Ishikawa (cell line): ENCODE results near the gene PDE4D.

Source experiments
- CEBPB ChIP-seq: IDR thresholded peaks from 2 replicates; pipeline ENCODE4 v1.6.1; 2012
- CREB1 ChIP-seq: IDR thresholded peaks from 2 replicates; pipeline ENCODE4 v1.6.1; 2012; ENCODE audit warnings: low read depth
- EGR1 ChIP-seq: IDR thresholded peaks from 2 replicates; pipeline ENCODE4 v1.6.1; 2012
- EP300 ChIP-seq: IDR thresholded peaks from 2 replicates; pipeline ENCODE4 v1.6.1; 2012; ENCODE audit warnings: borderline replicate concordance
- FOXM1 ChIP-seq: IDR thresholded peaks from 2 replicates; pipeline ENCODE4 v1.6.1; 2012; ENCODE audit warnings: low read depth, borderline replicate concordance
- NFIC ChIP-seq: IDR thresholded peaks from 2 replicates; pipeline ENCODE4 v1.6.1; 2012
- RAD21 ChIP-seq: IDR thresholded peaks from 2 replicates; pipeline ENCODE4 v1.6.1; 2012; ENCODE audit warnings: low read depth
- TAF1 ChIP-seq: IDR thresholded peaks from 2 replicates; pipeline ENCODE4 v1.6.1; 2012; ENCODE audit warnings: low read depth, mild to moderate bottlenecking
- TCF12 ChIP-seq: IDR thresholded peaks from 2 replicates; pipeline ENCODE4 v1.6.1; 2012; ENCODE audit warnings: low read depth
- TEAD4 ChIP-seq: IDR thresholded peaks from 2 replicates; pipeline ENCODE4 v1.6.1; 2012
- YY1 ChIP-seq: IDR thresholded peaks from 2 replicates; pipeline ENCODE4 v1.6.1; 2012; ENCODE audit warnings: low read depth
- ZBTB7A ChIP-seq: IDR thresholded peaks from 2 replicates; pipeline ENCODE4 v1.6.1; 2012; ENCODE audit warnings: low read depth
- TF ChIP-seq, protein P1 (sequence below): IDR thresholded peaks from 2 replicates; pipeline ENCODE4 v1.6.1; 2012; ENCODE audit warnings: low read depth, mild to moderate bottlenecking
- TF ChIP-seq, protein P2 (sequence below): IDR thresholded peaks from 2 replicates; pipeline ENCODE4 v1.6.1; 2012
- TF ChIP-seq, protein P3 (sequence below): IDR thresholded peaks from 2 replicates; pipeline ENCODE4 v1.6.1; 2012

Gene PDE4D

DNA sequence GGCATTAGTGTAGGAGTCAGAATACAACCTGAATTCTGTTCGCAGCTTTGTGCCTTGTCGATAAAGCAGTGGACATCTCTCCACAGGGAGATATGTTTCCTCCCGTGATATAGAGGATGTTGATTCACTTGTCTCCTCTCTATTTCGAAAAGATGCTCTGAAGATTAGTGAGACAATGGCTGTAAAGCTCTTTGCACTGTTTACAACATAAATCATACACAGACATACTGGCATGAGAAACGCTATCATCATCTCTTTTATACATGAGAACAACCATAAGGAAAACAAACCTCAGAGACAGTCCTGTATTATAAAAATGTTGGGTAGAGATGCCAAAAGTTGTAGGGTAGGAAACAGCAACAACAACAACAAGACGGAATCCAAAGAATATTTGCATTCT, 803.2 kb downstream of the PDE4D start:
- TF ChIP-seq, protein P1, sequence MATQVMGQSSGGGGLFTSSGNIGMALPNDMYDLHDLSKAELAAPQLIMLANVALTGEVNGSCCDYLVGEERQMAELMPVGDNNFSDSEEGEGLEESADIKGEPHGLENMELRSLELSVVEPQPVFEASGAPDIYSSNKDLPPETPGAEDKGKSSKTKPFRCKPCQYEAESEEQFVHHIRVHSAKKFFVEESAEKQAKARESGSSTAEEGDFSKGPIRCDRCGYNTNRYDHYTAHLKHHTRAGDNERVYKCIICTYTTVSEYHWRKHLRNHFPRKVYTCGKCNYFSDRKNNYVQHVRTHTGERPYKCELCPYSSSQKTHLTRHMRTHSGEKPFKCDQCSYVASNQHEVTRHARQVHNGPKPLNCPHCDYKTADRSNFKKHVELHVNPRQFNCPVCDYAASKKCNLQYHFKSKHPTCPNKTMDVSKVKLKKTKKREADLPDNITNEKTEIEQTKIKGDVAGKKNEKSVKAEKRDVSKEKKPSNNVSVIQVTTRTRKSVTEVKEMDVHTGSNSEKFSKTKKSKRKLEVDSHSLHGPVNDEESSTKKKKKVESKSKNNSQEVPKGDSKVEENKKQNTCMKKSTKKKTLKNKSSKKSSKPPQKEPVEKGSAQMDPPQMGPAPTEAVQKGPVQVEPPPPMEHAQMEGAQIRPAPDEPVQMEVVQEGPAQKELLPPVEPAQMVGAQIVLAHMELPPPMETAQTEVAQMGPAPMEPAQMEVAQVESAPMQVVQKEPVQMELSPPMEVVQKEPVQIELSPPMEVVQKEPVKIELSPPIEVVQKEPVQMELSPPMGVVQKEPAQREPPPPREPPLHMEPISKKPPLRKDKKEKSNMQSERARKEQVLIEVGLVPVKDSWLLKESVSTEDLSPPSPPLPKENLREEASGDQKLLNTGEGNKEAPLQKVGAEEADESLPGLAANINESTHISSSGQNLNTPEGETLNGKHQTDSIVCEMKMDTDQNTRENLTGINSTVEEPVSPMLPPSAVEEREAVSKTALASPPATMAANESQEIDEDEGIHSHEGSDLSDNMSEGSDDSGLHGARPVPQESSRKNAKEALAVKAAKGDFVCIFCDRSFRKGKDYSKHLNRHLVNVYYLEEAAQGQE, result no peak
- TF ChIP-seq NFIC, result no peak

DNA sequence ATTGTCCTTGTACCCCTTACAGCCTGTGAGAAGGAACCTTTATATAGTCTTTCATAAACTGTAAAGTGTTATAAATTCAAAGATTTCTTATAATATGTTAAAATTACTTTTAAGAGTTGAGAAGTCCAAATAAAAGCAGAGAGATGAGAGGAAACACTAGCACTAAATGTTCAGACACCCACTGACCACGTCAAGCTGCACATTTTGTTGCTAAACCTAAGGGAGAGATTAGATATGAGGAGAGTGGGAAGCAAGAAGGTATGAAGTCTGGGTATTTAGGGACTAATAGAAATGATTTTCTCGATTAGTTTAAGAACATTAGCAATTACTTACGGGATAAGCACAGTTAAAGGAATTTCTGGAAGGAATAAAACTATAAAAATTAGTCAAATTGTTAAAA, 803.8 kb downstream of the PDE4D start:
- TF ChIP-seq, protein P1, result no peak
- TF ChIP-seq, protein P2, sequence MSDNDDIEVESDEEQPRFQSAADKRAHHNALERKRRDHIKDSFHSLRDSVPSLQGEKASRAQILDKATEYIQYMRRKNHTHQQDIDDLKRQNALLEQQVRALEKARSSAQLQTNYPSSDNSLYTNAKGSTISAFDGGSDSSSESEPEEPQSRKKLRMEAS, result no peak
- TF ChIP-seq YY1 (no peak), TCF12 (no peak), EP300 (no peak), CREB1 (no peak), ZBTB7A (no peak)
- TF ChIP-seq, protein P3, sequence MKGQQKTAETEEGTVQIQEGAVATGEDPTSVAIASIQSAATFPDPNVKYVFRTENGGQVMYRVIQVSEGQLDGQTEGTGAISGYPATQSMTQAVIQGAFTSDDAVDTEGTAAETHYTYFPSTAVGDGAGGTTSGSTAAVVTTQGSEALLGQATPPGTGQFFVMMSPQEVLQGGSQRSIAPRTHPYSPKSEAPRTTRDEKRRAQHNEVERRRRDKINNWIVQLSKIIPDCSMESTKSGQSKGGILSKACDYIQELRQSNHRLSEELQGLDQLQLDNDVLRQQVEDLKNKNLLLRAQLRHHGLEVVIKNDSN, result no peak

DNA sequence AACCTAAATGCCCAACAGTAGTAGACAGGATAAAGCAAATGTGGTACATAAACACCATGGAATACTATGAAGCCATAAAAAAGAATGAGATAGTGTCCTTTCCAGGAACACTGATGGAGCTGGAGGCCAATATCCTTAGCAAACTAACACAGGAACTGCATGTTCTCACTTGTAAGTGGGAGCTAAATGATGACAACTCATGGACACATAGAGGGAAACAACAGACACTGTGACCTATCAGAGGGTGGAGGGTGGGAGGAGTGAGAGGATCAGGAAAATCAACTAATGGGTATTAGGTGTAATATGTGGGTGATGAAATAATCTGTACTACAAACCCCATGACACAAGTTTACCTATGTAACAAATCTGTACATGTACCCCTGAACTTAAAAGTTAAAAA, 805.0 kb downstream of the PDE4D start:
- TF ChIP-seq ZBTB7A (no peak), TEAD4 (no peak), EP300 (no peak), FOXM1 (no peak), RAD21 (no peak), TAF1 (no peak)
- TF ChIP-seq, protein P1, result no peak

DNA sequence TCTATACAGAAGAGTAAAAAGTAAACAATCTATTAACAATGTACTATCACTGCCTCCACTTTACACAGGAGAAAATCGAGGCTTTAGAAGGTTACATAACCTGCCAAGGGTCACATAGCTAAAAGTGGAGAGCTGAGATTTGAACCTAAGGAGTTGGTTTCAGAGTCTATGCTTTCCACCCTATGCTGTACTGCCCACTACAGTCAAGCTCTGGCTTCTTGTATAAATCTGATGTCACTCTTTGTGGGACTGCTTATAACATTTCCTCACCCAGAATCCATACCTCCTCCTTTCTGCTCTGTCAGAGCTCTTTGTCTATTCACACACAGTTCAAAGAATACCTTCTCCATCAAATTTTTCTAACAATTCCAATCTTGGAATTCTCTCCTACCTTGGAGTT, 807.5 kb downstream of the PDE4D start:
- TF ChIP-seq CEBPB (no peak), CREB1 (no peak), TEAD4 (no peak), TAF1 (no peak), ZBTB7A (no peak), RAD21 (no peak), YY1 (no peak), TCF12 (no peak), FOXM1 (no peak), EGR1 (no peak)
- TF ChIP-seq, protein P3, result no peak
- TF ChIP-seq, protein P1, result no peak
- TF ChIP-seq, protein P2, result no peak
